Kidney (tissue), 14 donors: ENCODE results near the gene GFOD1. TPM values are rescaled to one million over a fixed set of nuclear protein-coding genes. Genes with fewer than 3 reads are reported as not detected.

Source experiments
- DNase-seq, 5 donors: peaks; one replicate each; pipeline ENCODE4 v3.0.0-alpha.2; 2013 to 2020
- FAIRE-seq: peaks from 2 replicates; lab custom pipeline; 2012; peaks lifted over from hg19 to GRCh38; lab: Jason Lieb, UNC
- H3K27ac ChIP-seq, 2 donors: one replicate each; pipeline ENCODE4 v1.7.0; 2013; ENCODE audit warnings: low read depth in 2 of 2, low read length in 2 of 2, inconsistent platforms in 1 of 2
- H3K27me3 ChIP-seq: one replicate; pipeline ENCODE4 v1.7.1; 2013; ENCODE audit warnings: low read length, inconsistent platforms; ENCODE audit not compliant: control insufficient read depth, insufficient read depth
- H3K36me3 ChIP-seq, 3 donors: one replicate each; pipeline versions ENCODE4 v1.7.0 to v1.7.1; 2013; ENCODE audit warnings: low read length in 3 of 3, control low read depth in 1 of 3, inconsistent platforms in 1 of 3; ENCODE audit not compliant: insufficient read depth in 3 of 3, control insufficient read depth in 2 of 3
- H3K4me1 ChIP-seq, 3 donors: one replicate each; pipeline versions ENCODE4 v1.7.0 to v1.7.1; 2013; ENCODE audit warnings: low read length in 3 of 3, inconsistent platforms in 1 of 3, low read depth in 1 of 3; ENCODE audit not compliant: control insufficient read depth in 2 of 3, insufficient read depth in 2 of 3
- H3K4me3 ChIP-seq, 3 donors: one replicate each; pipeline versions ENCODE4 v1.7.0 to v1.8.1; 2013; ENCODE audit warnings: low read length in 3 of 3, control low read depth in 1 of 3, inconsistent platforms in 1 of 3
- H3K9ac ChIP-seq, 3 donors: one replicate each; pipeline versions ENCODE4 v1.7.0 to v1.7.1; 2013; ENCODE audit warnings: low read length in 3 of 3, control low read depth in 1 of 3, inconsistent platforms in 1 of 3
- H3K9me3 ChIP-seq, 3 donors: one replicate each; pipeline versions ENCODE4 v1.7.0 to v1.7.1; 2013; ENCODE audit warnings: low read length in 3 of 3, control low read depth in 1 of 3, inconsistent platforms in 1 of 3; ENCODE audit not compliant: control insufficient read depth in 2 of 3, insufficient read depth in 1 of 3
- CTCF ChIP-seq: IDR thresholded peaks from 3 replicates; pipeline ENCODE4 v1.5.1; 2012; ENCODE audit warnings: mild to moderate bottlenecking, moderate library complexity, borderline replicate concordance; ENCODE audit not compliant: insufficient read depth; ENCODE audit errors: extremely low read depth
- intact Hi-C: fragments of 100-400 bp; cut with DNase I; formaldehyde crosslinking; loops from one replicate; pipeline ENCODE4 v1.11.1; 2022
- polyA plus RNA-seq: library from polyadenylated mRNA; stranded (reverse); fragments of 350-450 nt; fragmentation: Illumina TruSeq; extraction: RNeasy Lipid Tissue Mini Kit (QIAGEN cat#74804); gene quantifications from one replicate; pipeline ENCODE4 v1.2.3, GENCODE V29; 2014; ENCODE audit warnings: low read depth, low replicate concordance; ENCODE audit not compliant: insufficient read depth
- total RNA-seq: library from RNA; stranded (reverse); fragmentation: NEBNext Ultra II Directional; extraction: Animal tissue kit (Norgen Biotek cat#: 25700); gene quantifications from one replicate; pipeline ENCODE4 v1.2.1, GENCODE V29; 2021
- donor health status: control.
- donor health status: control.
- donor health status: control.
- donor health status: control.
- donor health status: control.
- donor health status: DM: yes; HTN: yes; CAD: no.
- donor health status: Normal renal cell carcinoma (clear cell type).

The GFOD1 gene
- total and polyA plus RNA-seq, 2 donors from 2014 or later: 2.1 to 14.6 TPM

- no peak for FAIRE-seq
- Histone ChIP-seq H3K27me3 (no peaks in the 10 kb centered on the region), H3K36me3 (no peaks in the 10 kb centered on the region), H3K4me3 (no peak overlapping the region), H3K9ac (no peak overlapping the region), H3K4me1 (peaks cover 0 to 4% (median 4%) of the 10 kb centered on the region in 3 donors), H3K9me3 (no peaks in the 10 kb centered on the region), H3K27ac (no peak overlapping the region)
- no peak for DNase-seq
- TF ChIP-seq CTCF: no peak
- intact Hi-C loops: no loop called here
Measured at GRCh38 chr6:13415283-13415682, 72.1 kb downstream of the GFOD1 start.

- Histone ChIP-seq H3K36me3 (no peaks in the 10 kb centered on the region), H3K9ac (no peak overlapping the region), H3K4me1 (peaks cover 0 to 4% (median 4%) of the 10 kb centered on the region in 3 donors), H3K27me3 (no peaks in the 10 kb centered on the region), H3K9me3 (no peaks in the 10 kb centered on the region), H3K4me3 (no peak overlapping the region), H3K27ac (no peak overlapping the region)
- intact Hi-C loops: no loop called here
- DNase-seq (no peak), FAIRE-seq (no peak)
- TF ChIP-seq CTCF: no peak
Measured at GRCh38 chr6:13413900-13414555, 73.4 kb downstream of the GFOD1 start.

- Histone ChIP-seq H3K9me3 (no peaks in the 10 kb centered on the region), H3K27me3 (no peaks in the 10 kb centered on the region), H3K9ac (no peak overlapping the region), H3K4me3 (no peak overlapping the region), H3K36me3 (no peaks in the 10 kb centered on the region), H3K27ac (no peak overlapping the region), H3K4me1 (peaks cover 0 to 4% (median 0%) of the 10 kb centered on the region in 3 donors)
- intact Hi-C loops: no loop called here
- DNase-seq (no peak), FAIRE-seq (no peak)
- TF ChIP-seq CTCF: no peak
Measured at GRCh38 chr6:13413466-13413862, 73.9 kb downstream of the GFOD1 start.
